NCI-H2029 (cell line): ENCODE results near the gene BCKDHB.

Source experiments
- DNase-seq: peaks from one replicate; lab custom pipeline; 2025; lab: John Stamatoyannopoulos, UW

BCKDHB gene

DNA sequence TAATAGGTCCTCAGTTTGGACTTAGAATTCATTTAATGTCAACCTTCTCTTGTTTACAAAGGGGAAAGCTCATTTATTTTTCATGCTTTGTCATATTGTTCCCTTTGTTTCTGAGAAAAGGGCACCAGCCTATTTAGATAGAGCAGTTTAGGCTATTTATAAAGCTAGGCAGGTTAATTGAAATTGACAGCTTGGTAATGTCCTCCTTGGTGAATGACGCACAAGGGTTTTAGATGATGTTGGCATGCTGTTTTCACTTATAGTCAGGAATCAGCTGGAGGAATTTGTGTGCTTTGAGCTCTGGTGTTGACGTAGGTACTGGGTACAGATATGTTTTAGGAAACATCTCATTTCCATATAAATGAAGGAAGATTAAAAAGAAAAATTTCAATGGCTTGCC, 45.2 kb downstream of the BCKDHB start:
- no peak for DNase-seq

DNA sequence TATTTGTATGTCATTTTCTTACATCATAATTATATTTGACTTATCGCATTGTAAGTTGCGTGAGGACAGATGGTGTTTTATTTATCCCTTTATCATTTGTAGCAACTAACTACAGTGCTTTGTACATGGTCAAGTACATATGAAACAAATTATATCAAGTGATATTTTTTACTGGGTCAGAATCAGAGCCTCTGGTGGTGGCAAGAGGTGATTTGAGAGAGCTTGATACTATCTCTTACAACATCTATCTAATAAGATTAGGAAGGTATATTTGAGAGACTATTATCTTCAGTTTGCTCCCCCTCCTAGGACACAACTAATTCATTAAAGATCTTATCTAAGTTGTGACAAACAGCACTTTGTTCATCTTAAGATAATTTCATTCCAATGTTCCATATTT, 47.7 kb downstream of the BCKDHB start:
- DNase-seq = no peak

DNA sequence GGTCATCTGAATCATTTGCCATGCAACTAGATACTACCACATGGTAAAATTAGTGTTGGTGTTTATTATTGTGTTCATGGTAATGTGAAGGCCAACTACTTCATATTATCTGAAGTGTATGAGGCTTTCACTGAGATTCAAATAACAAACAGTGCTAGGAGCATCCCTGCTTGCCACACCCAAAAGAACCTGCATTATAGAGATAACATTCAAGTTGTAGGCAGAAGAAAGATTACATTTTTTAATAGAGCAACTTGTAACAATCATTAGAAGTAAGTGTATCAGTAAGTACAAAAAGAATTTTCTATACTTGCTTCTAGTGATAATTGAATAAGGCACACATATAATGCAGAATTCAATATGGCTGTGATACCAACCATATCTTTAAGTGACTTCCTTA, 49.8 kb downstream of the BCKDHB start:
- no peak for DNase-seq

DNA sequence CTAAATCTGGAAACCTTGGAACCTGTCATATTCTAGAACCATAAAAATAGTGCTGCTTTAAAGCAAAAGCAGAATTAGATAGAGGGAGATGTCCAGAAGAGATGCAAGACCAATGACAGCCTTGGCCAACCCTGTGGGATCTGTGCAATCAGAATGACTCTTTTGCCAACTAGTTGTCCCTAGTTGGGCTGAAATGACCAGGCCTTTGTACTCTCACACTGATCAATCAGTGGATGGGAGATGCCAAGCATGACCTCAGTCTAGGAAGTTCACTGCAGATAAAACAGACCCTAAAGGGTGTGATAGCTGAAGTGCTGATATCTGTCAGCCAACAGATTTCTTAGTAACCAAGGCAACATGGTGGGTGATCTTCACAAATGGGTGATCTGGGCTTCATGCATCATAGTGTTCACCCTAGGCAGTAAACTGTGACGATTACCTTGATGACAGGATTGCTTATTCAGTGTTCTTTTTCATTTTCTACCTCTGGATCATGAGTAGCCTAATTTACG, 52.1 kb downstream of the BCKDHB start:
- DNase-seq = no peak

DNA sequence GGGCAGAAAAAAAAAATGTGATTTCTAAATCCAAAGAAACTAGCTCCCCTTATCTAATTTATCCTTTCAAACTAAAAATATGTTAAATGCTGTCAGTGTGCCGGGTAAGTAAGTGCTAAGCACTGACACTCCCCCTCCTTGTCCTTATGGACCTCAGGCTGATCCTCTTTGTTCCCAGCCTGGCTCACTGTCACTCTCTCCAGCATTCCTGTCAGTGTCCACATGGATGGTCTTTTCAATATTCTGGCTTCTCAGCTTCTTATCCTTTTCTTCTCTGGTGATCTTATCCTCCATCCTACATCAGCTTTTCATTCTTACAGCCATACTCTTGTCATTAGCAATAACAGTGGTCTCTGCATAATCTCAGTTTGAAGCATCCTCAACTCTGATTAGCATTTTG, 55.0 kb downstream of the BCKDHB start:
- no peak for DNase-seq

DNA sequence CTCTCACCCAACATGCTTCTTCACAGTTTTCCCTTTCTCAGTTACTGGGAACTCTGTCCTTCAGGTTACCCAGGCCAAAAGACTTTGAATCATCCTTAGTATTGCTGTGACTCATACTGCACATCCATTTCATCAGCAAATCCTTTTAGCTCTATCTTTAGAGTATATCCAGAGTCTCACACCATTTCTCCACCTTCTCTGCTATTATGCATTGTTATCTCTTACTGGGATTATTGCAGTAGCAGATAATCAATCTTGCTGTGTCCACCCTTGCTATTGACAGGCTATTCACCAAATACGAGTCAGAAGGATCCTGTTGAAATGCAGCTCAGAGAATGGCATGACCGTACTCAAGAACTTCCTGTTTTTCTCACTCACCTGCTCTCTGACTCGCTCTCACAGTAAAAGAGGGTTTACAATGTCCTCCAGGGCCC, 57.3 kb downstream of the BCKDHB start:
- peak; percentile 31 for DNase-seq

DNA sequence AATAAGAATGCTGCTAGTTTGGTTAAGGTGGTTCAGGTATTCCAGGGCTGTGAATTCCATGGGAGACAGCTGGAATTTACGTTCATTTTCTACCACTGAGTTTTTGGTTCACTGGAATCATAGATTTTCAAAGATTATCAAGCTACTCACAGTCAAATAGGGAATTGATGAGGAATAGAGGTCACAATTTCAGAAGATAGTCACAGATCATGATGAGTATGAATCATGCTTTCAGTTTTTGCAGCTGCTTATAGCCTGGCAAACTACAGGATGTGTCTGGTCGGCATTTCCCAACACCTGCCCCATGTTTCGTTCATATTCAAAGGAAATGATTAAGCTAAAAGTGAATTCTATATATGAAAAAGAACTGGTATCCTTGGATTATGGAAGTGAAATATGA, 58.7 kb downstream of the BCKDHB start:
- DNase-seq = no peak

DNA sequence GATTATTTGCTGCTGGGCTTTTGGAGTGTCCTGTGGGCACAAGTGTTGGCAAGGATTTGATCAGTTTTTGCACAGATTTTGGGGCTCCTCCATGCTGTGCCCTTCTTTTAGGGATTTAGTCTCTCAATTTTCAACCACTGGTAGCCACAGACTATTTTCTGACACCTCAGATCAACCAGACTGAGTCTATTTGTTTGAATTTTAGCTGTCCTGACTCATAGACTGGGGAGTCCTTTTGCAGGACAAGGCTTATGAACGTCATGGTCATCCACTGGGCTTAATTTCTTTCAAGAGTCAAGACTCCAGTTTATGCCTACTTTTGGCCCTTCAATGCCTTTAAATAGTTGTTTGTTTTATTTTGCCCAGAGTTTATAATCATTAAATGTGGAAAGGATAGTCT, 59.3 kb downstream of the BCKDHB start:
- no peak for DNase-seq

DNA sequence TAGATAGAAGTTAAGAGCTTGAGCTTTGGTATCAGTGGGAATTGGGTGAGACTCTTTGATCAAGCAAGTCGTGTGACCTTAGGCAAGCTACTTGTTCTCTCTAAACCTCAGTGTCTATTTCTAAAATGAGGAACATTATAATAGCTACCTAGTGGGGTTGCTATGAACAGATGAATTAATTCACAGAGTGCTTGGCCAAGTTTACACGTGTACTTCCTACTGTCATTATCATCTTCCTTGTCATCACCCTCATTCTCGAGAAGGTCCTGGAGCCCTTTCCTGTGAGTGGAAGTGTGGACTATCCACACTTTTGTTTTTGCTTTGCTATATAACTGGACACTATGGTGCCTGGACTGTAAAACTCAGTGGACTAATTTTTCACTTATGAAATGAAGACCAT, 64.0 kb downstream of the BCKDHB start:
- DNase-seq = no peak

DNA sequence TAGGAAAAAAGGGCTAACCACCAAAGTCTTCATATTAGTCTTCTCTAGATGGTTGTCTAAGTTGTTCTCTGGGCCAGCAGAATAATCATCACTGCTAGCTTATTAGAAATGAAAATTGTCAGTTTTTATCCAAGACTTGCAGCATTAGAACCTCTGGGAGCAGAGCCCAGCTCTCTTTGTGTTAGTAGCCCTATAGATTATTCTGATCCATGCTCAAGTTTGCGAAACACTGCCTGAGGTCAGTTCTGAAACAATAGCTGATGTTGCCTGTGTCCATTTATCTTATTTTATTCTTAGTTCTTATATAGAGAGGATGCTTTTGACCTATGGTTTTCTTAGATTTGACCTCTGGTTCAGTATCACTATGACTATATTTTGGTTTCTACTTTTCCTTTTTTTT, 66.9 kb downstream of the BCKDHB start:
- no peak for DNase-seq

DNA sequence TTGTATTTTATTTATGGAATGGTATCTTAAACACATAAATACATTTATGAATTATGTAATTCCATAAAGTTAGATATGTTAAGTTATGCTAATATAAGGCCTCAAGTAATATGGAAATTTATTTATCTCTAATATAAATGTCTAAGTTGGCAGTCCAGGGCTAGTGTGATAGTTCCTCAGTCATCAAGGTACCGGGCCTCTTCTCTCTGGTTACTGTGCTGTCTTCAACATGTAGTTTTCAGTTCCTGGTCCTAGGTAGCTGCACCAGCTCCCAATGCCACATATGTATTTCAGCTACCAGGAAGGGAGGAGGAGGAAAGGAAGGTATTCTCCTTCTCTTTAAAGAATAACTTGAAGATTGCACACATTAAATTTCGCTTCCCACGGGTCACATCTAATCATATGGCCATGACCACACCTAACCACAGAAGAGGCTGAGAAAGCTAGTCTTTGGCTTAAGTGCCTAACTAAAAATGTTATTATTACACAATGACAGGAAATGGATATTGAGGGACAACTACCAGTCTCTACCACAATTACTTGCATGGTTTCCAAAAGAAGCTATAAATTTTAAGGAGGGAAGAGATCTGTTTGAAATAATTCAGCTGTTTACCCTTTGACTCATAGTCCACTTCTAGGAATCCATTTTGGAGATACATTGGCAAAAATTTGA, 68.6 kb downstream of the BCKDHB start:
- DNase-seq = no peak

DNA sequence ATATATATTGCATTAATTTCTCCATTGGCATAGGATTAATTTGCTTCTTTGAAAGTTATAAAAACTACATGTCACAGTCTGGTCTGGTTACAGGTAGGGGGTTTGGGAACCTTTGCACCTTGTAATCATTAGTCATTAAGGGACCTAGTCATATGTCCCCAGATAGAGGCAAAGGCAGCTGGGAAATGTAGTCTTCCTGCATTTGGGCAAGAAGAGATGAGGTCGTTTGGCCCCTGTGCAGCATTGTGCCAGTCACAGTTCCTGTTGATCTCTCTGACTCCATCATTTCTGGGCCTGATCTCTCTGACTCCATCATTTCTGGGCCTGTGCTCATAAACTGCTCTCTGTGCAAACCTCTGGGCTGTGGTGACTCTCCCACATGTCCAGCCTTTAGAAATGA, 73.2 kb downstream of the BCKDHB start:
- DNase-seq = no peak

DNA sequence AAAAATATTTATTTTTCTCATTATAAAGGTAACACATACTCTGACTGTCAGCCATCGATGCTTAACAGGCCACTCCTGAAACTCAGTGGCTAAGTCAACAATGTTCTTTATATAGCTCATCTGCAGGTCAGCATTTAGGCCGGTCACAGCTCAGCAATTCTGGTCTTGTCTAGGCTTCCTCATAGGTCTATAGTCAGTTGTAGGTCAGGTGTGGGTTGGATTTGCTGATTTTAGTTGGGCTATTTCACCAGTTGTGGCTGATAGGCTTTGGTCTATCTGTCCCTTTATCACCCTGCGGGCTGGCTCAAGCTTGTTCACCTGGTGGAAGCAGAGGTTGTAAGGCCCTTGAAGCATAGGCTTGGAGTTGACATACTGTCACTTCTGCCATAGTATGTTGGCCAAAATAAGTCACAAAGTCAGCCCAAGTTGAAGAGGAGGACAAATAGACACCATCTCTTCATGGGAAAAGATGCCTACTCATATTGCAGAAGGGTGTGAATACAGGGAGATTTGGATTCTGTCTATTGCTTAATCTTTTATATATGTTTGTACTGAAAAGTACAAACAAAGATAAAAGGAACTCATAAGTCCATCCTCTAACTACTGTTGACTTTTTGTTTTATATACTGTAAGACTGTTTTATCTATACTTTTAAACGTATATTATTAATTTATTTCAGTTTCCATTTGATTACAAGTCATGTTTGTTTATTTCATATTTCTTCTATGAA, 75.0 kb downstream of the BCKDHB start:
- no peak for DNase-seq

DNA sequence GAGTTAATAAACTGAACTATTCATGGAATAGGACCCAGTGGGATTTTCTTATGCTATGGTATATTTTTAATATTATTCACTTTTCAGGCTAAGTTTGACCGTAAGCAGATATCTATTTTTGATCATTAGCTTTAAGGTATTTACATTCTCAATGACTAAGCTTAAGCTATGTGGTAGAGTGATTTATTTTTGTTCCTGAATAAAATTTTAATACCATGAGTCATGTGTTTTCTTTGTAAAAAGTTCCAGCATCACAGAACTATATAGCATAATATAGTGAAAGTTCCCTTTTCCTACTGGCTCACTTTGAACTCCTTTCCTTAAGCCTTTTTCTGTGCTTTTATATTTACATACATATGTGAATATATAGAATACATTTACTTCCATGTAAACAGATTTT, 75.8 kb downstream of the BCKDHB start:
- no peak for DNase-seq

DNA sequence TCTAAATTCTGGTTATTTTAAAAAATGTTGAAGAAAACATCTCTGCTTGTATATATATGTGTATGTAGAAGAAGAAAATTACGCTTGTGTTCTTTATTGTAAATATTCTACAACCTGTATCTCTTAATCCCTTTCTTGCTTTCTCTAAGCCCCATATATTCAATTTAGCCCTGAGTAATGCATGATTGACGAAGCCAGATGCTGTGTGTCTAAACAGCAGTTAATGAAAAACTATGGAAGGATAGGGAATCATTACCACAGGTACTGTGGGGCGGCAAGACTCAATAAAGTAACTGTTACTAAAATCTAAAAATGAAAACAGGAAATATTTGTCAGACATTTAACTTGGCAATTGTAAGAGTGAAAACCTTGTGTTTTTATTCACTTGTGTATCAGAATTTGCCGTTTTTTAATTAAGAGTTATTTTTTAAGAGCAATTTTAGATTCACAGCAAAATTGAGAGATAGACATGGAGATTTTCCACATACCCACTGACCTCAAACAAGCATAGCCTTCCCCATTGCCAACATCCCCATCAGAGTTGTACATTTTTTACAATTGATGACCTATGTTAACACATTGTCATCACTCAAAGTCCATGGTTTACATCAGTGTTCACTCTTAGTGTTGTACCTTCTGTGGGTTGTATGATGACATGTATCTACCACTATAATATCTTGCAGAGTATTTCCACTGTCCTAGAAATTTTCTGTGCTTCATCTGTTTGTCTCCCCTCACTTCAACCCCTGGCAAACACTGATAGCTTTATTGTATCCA, 76.7 kb downstream of the BCKDHB start:
- DNase-seq = no peak

DNA sequence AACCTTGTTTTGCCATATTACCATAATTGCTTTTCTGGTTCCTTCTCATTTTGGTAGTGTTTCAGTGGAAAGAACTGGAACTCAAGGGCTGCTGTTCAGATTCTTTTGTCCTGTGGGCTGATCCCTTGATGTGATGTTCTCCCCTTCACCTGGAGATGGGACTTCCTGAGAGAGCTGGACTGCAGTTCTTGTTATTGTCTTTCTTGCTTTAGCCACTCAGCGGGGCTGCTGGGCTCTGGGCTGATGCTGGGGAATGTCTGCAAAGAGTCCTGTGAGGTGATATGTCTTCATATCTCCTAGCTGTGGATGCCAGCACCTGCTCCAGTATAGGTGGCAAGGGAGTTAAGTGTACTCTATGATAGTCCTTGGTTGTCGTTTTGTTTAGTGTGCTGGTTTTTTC, 79.0 kb downstream of the BCKDHB start:
- DNase-seq = no peak

DNA sequence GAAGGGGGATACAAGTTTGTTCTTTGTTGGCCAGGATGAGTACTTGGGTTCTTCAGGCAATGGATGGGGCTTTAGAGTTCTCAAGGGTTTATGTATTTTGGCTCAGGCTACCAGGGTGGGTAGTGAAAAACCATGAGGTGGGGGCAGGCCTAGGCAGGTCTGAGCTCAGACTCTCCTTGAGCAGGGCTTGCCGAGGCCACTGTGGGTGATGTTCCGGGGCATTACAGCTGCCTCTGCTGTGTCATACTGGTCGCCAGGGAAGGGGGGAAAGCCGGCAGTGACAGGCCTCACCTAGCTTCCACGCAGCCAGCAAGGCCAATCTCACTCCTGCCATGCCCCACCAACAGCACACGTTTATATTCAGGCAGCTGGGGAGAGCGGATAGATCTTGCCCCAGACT, 79.6 kb downstream of the BCKDHB start:
- no peak for DNase-seq

DNA sequence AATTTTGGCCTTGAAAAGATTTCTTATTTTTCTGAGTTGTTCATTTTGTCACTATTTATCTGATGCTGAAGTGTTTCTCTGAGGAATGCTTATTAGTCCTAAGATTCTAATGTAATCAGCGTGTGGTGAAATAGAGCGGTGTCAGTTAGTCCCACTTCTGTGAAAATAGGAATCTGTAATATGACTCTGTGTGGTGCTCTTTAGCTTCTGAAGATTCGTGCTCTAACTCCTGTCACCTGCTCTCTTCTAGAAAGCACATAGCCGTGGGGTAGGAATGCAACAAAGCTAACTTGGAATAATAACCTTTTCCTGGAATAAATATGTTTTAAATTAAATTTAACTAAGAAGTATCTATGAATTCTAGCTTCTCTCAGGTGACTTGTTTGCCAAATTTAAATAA, 90.4 kb downstream of the BCKDHB start:
- no peak for DNase-seq

DNA sequence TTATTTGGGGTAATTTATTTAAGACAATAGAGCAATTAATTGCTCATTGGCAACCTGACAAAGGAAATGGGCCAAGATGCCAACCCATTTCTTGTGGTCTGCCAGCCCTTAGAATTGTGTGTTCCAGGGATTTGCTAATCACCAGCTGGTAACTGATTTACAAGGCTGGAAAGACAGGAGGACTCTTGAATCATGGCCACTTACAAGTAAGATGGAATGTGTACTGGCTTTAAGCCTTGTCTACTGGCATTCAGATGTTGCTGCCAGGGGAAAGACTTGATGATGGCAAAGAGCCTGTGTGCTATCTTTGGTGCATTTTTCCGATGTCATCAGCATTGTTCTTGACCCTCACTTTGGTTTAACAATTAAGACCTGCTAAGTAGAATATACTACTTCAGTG, 91.0 kb downstream of the BCKDHB start:
- no peak for DNase-seq

DNA sequence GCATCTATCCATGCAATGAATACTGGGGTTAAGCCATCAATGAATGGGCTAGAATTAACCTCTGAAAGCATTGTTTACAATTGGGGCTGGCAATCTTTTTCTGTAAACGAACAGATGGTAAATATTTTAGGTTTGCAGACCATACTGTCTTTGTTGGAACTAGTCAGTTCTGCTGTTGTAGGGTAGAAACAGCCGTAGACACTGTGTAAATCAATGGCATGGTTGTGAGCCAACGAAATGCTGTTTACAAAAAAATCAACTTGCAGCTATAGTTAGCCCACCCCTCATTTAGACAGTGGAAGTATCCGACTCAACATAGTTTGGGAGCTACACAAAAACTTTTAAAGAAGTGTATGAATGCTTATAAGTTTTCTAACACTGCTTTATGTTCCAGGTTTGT, 91.5 kb downstream of the BCKDHB start:
- no peak for DNase-seq

DNA sequence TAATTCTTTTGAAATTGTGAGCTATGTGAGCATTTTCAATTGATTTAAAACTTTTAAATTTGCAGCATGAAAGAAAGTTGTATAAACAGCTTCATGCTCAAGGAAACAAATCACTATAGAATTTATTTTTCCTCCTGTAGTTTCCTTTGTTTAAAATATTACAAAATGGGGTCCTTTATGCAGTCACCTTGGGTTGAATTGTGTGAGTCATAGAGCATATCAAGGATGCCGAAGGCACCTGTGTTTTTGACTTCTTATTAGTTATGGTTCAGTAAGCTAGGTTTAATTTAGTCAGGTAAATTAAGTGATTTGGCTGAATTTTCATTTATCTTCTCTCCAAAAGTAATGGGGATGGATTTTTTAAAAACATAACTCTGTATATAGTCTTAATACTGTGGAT, 96.8 kb downstream of the BCKDHB start:
- no peak for DNase-seq

DNA sequence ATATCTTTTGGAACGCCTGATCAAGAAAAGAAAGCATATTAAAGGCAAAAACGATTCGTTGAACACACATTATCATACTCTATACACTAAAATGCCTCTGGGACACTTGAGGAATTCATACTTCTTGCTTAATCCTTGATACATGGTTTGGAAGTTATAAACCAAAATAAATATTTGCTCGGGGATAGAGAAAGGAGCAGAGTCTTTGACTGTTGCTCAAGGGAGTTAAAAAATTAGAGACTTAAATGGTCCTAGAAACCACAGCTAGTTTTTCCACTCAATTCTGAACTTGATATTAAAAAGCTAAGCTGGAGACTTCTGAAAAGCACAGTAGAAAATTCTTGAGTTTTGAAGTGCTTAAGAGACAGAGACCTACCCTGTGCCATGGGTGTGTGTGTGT, 98.9 kb downstream of the BCKDHB start:
- no peak for DNase-seq

DNA sequence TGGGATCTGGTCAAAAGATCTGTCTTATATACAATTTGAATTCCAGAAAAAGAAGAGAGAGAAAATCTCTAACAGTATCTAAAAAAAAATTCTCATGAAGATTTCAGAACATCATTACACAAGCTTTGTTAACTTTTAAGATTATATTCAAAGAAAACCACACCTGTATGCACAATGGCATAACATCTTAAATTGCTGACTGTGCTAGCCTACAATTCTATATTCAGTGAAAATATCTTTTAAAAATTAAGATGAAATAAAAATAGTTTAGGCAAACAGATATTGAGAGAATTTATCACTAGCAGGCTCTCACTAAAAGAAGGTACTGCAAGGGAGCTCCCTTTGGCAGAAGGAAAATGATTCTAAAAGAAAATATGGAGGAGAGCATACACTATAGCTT, 100.3 kb downstream of the BCKDHB start:
- no peak for DNase-seq
